Fibroblast of skin of right quadriceps (primary cell): ENCODE data around the gene LCTL.
"Not testable (repeated sequence)": the region's sequence is repeated elsewhere in the genome, so short reads cannot be mapped to it uniquely, and the experiment has no call there.

Source experiments
- DNase-seq: peaks from one replicate; pipeline ENCODE4 v3.0.0-alpha.2; 2013

Gene LCTL

DNA sequence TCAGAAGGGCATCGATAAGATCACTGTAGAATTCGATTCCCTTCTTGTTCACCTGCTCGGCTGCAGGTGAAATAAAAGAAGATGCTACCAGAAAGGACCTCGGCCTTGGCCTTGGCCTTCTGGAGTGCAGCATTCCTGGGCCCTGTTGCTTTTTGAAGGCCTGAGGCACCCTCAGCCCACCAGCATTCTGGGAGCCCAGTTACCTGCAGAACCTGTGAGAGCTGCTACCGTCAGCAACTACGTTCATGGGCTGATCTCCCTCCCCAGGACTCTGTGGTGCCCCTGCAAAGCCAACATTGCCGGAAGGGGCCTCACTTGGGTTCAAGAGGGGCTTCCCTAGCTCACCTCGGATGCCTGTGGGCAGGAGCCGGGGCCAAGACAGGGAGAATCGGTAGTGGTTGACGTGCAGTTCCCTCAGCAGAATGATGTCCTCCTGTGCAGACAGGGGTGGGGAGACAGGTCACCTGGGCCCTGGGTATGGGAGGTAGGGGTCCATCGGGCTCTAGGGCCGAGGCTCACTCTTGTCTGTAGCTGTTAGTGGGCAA, 2.2 kb downstream of the LCTL start:
- no peak for DNase-seq

DNA sequence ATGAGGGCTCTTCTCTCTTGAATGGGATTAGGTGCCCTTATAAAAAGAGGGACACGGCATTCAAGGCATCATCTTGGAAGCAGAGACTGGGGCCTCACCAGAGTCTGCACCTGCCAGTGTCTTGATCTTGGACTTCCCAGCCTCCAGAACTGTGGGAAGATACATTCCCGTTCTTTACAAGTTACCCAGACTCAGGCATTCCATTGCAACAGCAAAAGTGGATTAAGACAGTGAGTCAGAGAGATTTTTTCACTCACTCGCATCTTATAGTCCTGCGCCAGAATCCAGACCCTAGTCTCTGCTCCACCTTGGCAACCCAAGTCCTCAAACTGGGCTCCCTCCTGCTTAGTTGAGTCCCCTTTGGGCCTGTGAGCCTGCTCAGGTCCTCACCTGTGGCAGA, 2.7 kb downstream of the LCTL start:
- DNase-seq = peak; percentile 23

DNA sequence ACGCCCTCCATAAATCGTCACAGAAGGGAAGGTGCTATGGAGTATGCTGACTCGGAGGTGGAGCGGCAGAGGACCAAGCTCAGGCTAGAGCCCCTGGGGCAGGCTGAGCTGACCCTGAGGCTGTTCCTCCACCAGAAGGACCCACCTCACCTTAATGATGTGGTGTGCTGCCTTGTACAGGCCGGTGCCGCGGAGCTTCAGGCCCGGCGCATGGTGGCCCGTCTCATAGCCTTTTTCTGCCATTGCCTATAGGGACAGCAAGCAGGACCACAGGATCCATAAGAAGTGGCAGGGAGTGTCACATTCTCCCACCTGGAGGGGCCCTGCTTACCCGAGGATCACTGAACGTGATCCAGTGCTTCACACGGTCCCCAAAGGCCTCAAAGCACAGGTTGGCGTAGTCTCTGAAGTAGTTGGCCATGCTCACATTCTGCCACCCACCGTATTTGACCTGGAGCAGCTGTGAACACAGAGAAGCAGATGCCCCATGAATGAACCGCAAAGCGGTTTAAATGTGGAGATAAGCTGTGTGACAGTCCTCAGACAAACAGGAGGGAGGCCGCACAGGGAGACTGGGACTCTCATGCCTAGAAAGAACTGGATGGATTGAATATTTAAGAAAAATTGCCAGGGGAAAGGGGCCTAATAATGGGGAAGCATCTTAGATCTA, 4.8 kb downstream of the LCTL start:
- DNase-seq = no peak

DNA sequence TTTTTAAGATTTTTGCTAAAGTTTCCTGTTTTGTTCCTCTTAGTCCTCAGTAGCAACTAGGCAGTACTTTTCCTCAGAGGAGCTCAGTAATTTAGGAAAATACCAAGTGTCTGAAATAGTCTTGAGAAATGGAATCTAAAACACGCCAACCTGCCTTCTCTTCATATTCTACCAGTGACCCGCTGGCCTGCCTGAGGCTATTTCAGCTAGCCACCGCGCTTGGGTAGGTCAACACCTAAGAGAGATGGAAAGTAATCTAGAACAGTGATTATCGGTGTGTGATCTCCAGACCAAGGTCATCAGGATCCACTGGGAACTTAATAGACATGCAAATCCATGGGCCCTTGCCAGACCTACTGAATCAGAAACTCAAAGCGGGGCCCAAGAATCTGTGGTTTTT, 7.5 kb downstream of the LCTL start:
- DNase-seq = no peak

DNA sequence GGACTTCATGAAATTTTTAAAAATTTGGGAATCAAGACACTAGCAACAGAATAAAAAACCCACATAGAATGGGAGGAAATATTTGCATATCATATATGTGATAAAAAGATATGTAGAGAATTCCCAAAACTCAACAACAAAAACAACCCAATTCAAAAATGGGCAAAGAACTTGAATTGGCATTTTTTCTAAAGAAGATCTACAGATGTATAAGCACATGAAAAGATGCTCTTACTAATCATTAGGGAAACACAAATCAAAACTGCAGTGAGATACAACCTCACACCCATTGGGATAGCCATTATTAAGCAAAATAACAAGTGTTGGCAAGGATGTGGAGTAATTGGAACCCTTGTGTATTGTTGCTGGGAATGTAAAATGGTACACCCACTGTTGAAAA, 10.1 kb downstream of the LCTL start:
- DNase-seq = no peak

DNA sequence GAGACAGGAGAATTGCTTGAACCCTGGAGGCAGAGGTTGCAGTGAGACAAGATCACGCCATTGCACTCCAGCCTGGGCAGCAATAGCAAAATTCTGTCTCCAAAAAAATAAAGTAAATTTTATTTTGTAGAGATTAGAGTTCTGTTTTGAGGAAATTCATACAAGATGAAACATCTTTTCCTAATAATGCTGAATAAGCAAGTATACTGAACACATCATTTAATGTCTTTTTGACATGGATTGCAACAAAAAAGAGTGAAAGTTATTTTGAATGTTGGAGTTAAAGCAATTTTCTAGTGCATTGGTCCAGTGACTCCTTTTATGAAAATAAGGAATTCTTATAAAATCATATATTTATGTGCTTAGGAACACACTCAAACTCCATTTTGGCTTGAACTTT, 20.5 kb downstream of the LCTL start:
- no peak for DNase-seq

DNA sequence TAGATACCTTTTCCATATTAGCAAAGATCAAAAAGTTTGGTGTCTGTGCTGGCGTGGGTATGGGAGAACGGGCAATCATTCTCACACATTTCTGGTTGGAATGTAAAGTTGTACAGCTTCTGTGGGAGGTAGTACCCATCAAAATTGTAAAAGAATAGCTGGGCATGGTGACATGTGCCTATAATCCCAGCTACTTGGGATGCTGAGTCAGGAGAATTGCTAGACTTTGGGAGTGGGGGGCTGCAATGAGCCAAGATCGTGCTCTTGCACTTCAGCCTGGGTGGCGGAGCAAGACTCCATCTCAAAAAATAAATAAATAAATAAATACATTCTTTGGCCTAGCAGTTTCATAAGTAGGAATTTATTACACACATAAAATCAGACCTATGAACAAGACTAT, 22.9 kb downstream of the LCTL start:
- DNase-seq = no peak

DNA sequence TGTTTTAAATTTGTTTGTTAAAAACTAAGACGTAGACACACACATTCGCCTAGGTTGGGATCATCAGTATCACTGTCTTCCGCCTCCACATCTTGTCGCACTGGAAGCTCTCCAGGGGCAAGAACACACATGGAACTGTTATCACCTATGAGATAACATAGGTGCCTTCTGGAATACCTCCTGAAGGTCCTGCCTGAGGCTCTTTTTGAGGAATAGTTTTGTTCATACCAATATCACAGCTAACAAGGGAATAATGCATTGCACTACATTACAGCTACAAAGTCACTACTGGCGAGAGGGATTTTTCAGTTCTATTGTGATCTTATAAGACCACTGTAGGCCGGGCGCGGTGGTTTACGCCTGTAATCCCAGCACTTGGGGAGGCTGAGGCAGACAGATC, 30.7 kb downstream of the LCTL start:
- DNase-seq = no peak

DNA sequence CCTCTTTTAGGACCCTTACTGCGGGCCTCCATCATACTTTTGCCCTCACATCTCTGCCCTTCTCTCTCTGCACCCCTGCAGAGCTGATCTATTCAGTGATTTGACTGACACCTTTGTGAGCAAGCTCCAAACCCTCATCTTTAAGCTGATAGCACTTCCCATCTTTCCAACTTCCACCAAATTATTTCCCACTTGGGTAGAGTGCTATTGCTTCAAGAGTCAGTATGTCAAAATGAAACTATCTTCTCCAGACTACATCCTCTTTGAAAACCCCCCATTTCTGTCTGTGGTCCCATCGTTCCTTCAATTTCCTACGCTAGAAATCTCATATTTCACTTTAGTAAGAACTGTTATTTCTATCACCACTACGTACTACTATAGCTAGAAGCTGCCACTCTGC, 41.0 kb downstream of the LCTL start:
- no peak for DNase-seq

DNA sequence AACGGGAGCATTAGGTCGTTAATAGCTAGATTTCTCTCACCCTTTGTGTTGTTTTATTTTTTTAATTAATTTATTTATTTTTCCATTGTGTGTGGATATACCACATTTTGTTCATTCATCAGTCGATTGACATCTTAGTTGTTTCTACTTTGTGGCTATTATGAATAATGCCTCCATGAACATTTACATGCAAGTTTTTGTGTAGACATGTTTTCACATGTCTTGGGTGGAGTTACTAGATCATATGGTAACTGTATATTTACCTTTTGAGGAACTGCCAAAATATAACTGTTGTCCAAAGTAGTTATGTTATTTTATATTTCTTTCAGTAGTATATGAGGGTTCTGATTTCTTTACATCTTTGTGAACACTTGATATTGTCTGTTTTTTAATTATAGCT, 41.9 kb downstream of the LCTL start:
- DNase-seq = no peak

DNA sequence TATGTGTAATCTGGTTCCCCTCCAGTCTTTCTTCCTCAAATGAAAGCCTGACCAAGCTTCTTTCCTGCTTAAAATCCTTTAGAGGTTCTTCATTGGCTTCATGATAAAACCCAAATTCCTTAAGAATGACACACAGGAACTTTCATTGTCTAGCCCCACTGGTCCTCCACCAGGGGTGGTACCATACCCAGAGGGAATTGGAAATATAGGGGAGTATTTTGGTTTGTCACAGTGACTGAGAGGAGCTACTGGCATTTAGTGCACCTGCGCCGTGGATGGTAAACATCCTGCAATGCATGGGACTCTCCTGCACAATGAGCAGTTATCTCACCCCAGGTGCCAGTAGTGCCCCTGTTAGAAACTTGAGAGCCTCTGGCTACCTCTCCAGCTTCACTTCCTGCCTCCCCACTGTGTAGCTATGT, 49.9 kb downstream of the LCTL start:
- DNase-seq = peak; percentile 11

DNA sequence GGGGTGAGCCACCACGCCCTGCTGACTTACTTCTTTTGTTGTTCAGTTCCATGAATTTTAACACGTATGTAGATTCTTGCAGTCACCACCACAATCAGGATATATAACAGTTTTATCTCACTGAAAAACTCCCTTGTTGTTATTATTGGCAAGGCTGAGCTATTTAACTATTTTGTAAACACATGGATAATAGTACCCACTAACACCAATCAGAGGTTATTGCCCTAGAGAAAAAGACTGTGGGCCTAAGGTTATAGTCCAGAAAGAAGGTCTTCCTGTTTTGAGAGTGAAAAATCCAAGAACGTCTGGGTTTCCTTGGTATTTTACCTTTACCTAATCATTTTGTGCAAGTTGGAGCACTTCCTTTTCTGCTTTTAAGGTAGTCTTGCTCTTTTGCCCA, 51.2 kb downstream of the LCTL start:
- no peak for DNase-seq

DNA sequence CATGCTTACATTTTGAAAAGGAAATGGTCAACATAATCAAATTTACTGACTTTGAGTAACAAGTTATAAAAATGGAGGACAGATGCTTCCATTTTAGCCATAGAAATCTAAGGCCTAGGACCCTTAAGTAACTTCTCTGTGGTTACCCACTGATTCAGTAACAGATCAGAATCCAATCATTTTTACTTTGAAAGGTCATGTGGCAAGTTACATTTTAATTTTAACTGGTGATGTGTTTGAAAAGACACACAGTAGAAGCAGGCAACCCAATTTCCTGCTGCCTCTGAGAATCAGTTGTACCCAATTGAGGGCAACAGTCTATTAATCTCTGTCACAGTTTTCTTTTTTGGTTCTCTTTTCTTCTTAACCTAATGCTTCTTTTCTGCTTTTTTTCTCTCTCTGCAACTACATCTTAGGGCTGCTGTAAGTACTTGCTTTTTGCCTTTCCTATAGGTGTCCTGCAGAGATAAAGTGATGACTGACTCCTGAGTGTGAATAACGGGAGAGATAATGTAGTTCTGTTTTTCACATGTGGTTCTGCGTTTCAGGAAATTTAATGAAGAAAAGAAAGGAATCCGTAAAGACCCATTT, 57.4 kb downstream of the LCTL start:
- DNase-seq = no peak

DNA sequence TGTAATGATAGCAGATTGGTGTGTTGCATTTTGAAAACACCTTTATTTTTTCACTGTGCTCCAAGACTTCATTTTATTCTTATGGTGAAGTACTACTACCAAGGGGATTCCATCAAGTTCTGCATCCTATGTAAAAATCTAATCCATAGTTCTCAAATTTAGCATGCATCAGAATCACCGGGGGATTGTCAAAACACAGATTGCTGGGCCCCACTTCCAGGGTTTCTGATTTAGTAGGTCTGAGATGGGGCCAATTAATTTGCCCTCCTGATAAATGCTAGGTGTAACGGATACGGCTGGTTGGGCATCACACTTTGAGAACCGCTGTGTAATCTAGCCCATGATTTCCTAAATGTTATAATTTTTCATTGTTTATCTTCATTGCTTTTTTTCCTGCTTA, 60.0 kb downstream of the LCTL start:
- no peak for DNase-seq

DNA sequence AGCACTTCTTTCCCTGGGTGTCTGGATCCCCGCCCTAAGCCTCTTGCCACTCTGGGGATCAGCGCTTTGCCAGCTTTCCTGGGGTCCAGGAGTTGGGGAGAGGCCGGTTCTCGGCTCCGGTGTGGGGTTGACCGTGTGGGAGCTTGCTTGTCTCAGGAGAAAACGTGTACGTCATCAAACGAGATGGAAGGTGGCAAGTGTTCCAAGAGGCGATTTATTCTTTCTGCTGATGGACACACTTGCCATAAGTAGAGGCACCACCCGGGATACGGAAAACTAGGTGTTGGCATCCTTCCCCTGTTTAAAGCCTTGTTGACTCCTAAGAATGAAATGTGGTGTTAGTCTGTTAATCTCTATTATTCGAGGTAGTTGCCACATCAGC, 60.4 kb downstream of the LCTL start:
- no peak for DNase-seq

DNA sequence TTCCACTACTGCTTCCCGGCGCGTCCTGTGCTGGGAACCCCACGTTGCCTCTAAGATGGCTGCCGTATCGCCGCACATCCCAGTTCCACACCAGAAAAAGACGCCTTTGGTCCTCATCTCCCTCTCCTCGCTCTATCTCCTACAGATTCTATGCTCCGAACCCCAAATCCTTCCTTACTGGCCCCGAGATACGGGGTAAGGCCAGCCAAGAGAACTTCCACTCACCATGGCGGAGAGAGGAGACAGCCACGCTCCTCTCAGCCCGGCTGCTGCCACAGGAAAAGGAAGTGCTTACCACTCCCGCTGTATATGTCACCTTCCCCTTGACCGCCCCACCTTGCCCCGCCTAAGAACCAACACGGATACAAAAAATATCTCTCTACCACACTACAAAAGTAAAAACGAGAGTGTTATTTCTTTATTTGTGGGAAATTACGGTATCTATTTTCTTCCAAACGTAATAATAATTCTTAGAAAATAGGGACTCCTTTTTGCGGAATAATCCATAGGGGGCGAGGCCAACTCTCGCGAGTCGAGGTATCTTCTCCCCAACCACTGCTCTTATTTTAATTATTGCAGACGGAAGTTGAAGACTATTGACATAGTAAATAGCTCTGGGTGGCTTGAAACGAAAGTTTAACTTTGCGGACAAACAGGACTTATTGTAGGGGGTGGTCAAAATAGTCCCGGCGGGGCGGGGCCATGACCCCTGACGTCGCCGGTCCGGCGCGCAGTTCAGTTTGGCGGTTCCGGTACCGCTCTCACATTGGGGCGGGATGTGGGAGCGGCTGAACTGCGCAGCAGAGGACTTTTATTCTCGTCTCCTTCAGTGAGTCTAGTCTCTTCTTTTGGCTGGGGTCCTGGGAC, 61.0 kb downstream of the LCTL start, which contains the start of the genes RPL4 and ZWILCH:
Gene RPL4, minus strand, starts transcription at position 293 of the 867 bp plus-strand sequence. Its CDS starts 65 bp downstream, at position 228.
Gene ZWILCH, plus strand, starts transcription at position 764 of the 867 bp plus-strand sequence. Its CDS starts 13 bp downstream, at position 777.
- DNase-seq = peak; percentile 92

DNA sequence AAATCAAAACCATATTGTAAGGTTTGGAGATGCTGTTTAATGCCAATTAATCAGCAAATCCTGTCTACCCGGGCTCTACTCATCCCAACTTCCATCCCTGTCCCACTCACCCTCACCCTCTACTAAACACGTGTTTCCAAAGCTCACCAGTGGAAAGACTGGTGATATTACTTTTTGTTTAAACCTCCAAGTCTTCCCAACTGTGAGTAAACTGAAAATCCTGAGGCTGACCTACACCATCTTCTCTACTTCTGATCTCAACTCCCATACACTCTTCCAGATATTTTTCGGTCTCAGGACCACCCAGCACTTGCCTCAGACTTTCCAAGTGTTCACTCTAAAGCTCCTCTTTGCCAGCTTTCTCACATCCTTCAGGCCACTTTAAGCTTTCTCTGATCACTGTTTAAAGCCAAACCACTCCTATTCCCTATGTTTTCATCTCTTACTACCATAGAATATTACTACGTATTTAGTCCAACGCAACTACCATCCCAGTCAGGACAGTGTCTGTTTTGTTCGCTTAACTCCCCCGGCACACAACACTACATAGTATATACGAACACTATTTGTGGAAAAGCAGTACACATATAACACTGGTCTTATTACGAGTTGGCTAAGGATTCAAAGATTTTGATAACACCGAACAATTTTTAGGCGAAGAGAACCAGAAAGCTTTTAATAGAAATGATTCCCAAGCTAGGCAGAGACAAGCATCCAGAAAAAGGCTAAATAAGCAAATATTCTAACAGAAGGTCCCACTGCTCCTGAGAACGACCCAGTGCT, 61.8 kb downstream of the LCTL start:
- DNase-seq = no peak

DNA sequence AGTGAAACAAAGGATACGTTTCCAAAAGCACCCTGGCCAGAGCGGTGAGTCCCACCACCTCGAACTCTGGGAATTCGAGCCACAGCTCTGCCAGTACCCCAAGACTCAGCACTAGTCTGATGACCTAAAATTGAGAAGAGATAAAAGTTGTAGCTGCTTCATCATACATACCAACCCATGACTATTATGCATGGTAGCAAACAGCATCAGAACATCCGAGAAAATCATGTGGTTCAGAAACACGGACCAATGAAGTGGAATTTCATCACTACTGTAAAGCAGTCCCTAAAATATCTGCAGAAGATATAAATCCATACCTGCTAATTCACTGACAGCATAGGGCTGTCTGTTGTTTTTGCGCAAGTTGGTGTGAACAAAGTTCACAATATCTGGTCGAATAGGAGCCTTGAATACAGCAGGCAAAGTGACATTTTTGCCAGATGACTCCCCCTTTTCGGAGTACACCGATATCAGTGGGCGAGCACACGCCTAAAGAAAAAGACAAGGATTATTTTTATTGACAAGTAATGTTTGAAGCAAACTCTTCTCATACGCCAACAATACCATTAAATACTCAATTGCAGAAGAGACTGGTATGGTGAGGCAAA, 62.7 kb downstream of the LCTL start:
- not testable (repeated sequence) for DNase-seq

DNA sequence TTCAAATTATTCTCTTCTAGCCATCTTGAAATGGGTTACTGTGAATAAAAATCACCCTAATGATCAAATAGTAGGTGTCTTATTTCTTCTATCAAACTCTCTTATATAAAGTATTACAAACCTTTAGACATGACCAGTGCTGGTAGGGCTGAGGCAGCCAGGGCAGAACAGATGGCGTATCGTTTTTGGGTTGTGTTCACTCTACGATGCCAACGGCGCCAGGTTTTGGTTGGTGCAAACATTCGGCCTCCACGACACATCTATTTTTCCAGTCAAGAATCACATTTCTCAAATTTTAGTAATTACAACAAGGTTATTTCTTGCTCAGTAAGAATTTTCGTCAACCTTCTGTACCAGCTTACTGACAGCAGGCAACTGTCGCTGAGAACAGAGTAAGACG, 63.3 kb downstream of the LCTL start:
- no peak for DNase-seq

DNA sequence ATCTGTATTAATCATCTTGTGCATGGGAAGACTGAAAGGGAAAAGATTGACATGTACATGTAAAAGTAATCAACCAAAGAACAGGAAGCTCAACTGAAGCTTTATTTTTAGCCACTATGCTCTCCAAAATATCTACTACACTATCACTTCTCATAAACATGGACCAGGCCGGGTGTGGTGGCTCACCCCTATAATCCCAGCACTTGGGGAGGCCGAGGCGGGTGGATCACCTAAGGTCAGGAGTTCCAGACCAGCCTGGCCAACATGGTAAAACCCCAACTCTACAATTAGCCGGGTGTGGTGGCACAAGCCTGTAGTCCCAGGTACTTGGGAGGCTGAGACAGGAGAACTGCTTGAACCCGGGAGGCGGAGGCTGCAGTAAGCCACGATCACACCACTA, 65.5 kb downstream of the LCTL start:
- DNase-seq = not testable (repeated sequence)

DNA sequence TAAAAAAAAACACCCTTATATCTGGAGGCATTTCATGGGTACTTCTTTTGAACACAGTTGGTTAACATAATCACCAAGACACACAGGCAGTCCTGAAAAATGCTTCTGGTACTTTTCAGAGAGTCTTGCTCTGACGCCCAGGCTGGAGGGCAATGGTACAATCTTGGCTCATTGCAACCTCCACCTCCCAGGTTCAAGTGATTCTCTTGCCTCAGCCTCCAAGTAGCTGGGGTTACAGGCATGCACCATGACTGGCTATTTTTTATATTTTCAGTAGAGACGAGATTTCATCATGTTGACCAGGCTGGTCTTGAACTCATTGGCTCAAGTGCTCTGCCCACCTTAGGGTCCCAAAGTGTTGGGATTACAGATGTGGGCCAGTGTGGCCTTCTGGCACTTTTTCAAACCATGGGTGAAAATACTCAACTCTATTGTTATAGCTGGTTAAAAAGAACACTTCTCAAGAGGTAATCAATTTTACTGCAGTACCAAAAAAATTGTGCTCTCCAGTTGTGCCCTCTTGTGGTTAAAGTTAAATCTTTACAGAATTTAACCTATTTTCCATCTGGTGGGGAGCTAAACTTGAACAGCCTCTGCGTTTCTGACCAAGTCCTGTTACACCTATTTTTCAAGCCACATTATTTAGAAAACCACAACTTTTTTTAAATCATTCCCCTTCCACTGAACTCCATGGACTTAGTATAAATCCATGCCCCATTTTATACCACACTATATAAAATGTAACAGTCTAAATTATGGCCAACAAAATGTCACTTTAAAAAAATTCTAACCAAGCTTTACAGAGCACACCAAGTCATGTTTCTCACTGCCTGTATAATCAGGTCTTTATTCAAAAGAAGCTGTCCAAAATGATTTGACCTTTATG, 67.1 kb downstream of the LCTL start:
- DNase-seq = peak; percentile 52
